Measurements from ENCODE around the gene AUNIP.

AUNIP gene

DNA sequence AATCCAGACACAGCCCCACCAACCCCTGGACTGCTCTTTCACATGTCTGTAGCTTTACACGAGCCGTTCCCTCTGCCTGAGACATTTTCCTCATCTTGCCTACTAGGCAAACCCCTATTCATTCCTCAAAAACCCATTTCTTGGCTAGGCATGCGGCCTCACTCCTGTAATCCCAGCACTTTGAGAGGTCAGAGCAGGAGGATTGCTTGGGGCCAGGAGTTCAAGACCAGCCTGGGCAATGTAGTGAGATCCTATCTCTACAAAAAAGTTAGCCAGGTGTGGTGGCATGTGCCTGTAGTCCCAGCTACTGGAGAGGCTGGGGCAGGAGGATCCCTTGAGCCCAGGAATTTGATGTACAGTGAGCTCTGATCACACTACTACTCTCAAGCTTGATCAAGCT, 5.2 kb upstream of the AUNIP start:
- no peak for TF ChIP-seq TCF12 (IDR thresholded peaks at IDR 0.05; ENCODE audit: low read depth)
- no peak for TF ChIP-seq CREB1 (IDR thresholded peaks at IDR 0.05; ENCODE audit: low read depth)
- TF ChIP-seq EP300 (IDR thresholded peaks at IDR 0.05; ENCODE audit: borderline replicate concordance), result no peak
- TF ChIP-seq, protein P1, sequence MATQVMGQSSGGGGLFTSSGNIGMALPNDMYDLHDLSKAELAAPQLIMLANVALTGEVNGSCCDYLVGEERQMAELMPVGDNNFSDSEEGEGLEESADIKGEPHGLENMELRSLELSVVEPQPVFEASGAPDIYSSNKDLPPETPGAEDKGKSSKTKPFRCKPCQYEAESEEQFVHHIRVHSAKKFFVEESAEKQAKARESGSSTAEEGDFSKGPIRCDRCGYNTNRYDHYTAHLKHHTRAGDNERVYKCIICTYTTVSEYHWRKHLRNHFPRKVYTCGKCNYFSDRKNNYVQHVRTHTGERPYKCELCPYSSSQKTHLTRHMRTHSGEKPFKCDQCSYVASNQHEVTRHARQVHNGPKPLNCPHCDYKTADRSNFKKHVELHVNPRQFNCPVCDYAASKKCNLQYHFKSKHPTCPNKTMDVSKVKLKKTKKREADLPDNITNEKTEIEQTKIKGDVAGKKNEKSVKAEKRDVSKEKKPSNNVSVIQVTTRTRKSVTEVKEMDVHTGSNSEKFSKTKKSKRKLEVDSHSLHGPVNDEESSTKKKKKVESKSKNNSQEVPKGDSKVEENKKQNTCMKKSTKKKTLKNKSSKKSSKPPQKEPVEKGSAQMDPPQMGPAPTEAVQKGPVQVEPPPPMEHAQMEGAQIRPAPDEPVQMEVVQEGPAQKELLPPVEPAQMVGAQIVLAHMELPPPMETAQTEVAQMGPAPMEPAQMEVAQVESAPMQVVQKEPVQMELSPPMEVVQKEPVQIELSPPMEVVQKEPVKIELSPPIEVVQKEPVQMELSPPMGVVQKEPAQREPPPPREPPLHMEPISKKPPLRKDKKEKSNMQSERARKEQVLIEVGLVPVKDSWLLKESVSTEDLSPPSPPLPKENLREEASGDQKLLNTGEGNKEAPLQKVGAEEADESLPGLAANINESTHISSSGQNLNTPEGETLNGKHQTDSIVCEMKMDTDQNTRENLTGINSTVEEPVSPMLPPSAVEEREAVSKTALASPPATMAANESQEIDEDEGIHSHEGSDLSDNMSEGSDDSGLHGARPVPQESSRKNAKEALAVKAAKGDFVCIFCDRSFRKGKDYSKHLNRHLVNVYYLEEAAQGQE (IDR thresholded peaks at IDR 0.05; ENCODE audit: low read depth), result no peak
- no peak for TF ChIP-seq TAF1 (IDR thresholded peaks at IDR 0.05; ENCODE audit: low read depth)

DNA sequence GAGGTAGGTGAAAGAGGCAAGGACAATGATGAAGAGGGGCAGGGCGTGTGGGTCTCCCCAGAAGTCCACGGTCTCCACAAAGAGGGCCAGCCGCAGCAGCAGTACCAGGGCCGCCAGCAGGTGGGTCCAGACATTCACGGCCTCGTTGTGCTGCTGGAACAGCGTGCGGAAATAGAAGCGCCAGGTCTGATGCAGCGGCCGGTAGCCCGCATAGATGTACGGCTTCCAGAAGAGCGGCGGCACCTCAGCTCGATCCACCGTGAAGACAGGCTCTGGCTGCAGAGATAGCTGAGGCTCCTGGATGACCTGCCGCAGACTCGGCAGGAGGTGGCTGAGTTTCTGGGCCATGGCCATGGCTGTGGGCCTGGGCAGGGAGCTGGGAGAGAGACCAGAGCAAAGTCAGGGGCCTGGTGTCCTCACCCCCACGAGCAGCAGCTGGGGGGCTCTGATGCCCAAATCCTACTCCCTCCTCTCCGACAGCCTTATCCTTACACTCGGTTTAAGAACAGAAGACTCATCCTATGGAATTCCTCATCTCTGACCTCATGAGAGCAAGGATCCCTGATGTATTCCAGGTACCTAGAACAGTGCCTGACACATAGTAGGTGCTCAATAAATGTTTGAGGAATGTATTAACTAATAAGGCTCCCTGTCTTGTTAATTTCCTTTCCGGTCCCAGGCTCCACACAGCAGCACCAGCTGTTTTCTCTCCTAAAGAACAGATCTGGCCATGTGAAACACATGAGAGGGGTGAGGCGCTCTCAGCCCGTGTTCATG, 4.4 kb upstream of the AUNIP start:
- TF ChIP-seq, protein P1 (IDR thresholded peaks at IDR 0.05; ENCODE audit: low read depth), result no peak
- TF ChIP-seq FOXM1 (IDR thresholded peaks at IDR 0.05; ENCODE audit: borderline replicate concordance, low read depth) (no peak), NFIC (IDR thresholded peaks at IDR 0.05) (no peak), TCF12 (IDR thresholded peaks at IDR 0.05; ENCODE audit: low read depth) (no peak)

DNA sequence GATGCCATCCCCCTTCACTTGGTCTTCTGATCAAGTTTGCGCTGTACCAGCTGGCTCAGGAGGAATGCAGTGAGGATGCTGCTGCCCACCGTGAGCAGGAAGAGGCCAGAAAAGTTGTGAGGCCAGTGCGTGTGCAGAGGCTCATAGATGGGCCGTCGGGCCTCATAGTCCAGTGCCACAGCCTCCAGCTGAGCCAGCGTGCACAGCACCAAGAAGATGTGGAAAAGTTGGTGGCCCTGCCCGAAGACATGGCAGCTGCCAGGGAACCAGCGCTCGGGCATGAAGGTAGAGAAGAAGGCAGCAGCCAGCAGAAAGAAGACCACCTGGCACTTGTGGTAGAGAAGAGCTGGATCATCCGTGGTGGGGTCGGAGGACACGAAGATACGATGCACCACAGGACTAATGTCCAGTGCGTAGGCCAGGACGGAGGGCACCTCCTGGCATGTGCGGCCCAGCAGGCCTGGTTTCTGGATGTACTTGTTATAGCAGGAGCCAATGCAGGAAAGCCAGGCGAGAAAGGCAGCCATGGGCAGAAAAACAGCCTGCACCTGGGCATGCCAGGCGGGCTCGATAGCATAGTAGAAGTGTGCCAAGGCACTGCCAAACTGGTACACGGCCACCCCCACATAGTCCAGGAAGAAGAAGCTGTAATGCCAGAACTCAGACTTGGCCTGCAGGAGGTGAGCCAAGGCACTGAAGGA, 3.7 kb upstream of the AUNIP start:
- TF ChIP-seq CEBPB (IDR thresholded peaks at IDR 0.05) (no peak), EP300 (IDR thresholded peaks at IDR 0.05; ENCODE audit: borderline replicate concordance) (no peak), YY1 (IDR thresholded peaks at IDR 0.05; ENCODE audit: low read depth) (no peak), CREB1 (IDR thresholded peaks at IDR 0.05; ENCODE audit: low read depth) (no peak), TCF12 (IDR thresholded peaks at IDR 0.05; ENCODE audit: low read depth) (no peak), EGR1 (IDR thresholded peaks at IDR 0.05) (no peak)
- TF ChIP-seq, protein P1 (IDR thresholded peaks at IDR 0.05; ENCODE audit: low read depth), result no peak
- TF ChIP-seq, protein P2, sequence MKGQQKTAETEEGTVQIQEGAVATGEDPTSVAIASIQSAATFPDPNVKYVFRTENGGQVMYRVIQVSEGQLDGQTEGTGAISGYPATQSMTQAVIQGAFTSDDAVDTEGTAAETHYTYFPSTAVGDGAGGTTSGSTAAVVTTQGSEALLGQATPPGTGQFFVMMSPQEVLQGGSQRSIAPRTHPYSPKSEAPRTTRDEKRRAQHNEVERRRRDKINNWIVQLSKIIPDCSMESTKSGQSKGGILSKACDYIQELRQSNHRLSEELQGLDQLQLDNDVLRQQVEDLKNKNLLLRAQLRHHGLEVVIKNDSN (IDR thresholded peaks at IDR 0.05), result no peak

DNA sequence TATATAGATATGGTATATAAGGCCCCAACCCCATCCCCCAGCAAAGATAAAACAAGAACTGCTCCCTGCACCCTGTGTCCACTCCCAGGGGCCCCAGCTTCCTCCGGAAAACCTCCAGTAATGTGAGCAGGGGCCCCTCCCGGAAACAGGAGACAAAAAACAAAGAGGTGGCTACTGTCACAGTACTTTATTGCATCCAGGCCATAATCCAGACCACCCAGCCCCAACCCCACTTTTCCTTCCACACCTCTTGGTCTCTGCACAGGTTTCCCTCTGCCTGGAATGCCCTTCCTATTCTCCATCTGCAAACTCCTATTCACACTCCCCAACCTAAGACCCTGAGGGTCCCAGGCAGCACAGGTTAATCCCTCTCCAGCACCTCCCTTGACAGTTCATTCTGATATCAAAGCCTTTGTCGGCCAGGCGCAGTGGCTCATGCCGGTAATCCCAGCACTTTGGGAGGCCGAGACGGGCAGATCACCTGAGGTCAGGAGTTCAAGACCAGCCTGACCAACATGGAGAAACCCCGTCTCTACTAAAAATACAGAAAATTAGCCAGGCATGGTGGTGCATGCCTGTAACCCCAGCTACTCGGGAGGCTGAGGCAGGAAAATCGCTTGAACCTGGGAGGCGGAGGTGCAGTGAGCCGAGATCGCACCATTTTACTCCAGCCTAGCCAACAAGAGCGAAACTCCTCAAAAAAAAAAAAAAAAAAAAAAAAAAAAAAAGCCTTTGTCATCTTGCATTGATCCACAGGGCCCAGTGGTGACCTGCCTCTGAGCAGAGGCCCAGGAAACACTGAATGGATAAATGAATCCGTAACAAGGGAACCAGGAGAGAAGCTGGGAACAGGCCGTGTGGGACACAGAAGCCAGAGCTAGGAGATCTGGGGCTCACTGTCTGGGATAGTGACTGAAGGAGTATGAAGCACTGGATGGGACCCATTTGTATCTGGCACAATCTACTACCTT, 2.3 kb upstream of the AUNIP start:
- TF ChIP-seq, protein P1 (IDR thresholded peaks at IDR 0.05; ENCODE audit: low read depth), result no peak
- TF ChIP-seq ZBTB7A (IDR thresholded peaks at IDR 0.05; ENCODE audit: low read depth) (no peak), CREB1 (IDR thresholded peaks at IDR 0.05; ENCODE audit: low read depth) (no peak), TEAD4 (IDR thresholded peaks at IDR 0.05) (no peak), CEBPB (IDR thresholded peaks at IDR 0.05) (no peak), TAF1 (IDR thresholded peaks at IDR 0.05; ENCODE audit: low read depth) (no peak), EGR1 (IDR thresholded peaks at IDR 0.05) (no peak), RAD21 (IDR thresholded peaks at IDR 0.05; ENCODE audit: low read depth) (no peak), NFIC (IDR thresholded peaks at IDR 0.05) (no peak)
- TF ChIP-seq, protein P2 (IDR thresholded peaks at IDR 0.05), result no peak
